Activated naive CD8-positive, alpha-beta T cell treated with anti-CD3 and anti-CD28 coated beads, Interleukin-2, amount 10 ng/mL, durations not matched to agents 7 days and 5 days (primary cell): ENCODE results near the gene RNF103. TPM values are rescaled to one million over a fixed set of nuclear protein-coding genes. Genes with fewer than 3 reads are reported as not detected.

Experiments
- ATAC-seq: fragments of 150-1000 bp; cut with Tn5 transposase; one replicate; pipeline ENCODE4 v1.10.0; 2021; ENCODE audit warnings: low read depth, moderate library complexity
- POLR2A ChIA-PET: fragments of 350-600 bp; sonication (Branson Sonifier 250); formaldehyde crosslinking; loops from one replicate; lab custom pipeline; 2021; ENCODE audit warnings: antibody characterized with exemption; lab: Charles Lee
- DNase-seq: peaks from one replicate; pipeline ENCODE4 v3.0.0; 2021
- H3K27ac Mint-ChIP-seq: one replicate; pipeline ENCODE4 v1.8.0; 2022; ENCODE audit warnings: mild to moderate bottlenecking, mixed read lengths
- H3K27me3 Mint-ChIP-seq: one replicate; pipeline ENCODE4 v1.8.0; 2022; ENCODE audit warnings: mild to moderate bottlenecking, moderate library complexity, mixed read lengths
- H3K36me3 Mint-ChIP-seq: one replicate; pipeline ENCODE4 v1.8.0; 2021; ENCODE audit warnings: mild to moderate bottlenecking, mixed read lengths
- H3K4me1 Mint-ChIP-seq: one replicate; pipeline ENCODE4 v1.8.0; 2021; ENCODE audit warnings: mixed read lengths
- H3K4me3 Mint-ChIP-seq: one replicate; pipeline ENCODE4 v1.8.0; 2022; ENCODE audit warnings: mild to moderate bottlenecking, moderate library complexity, mixed read lengths
- H3K9me3 Mint-ChIP-seq: one replicate; pipeline ENCODE4 v1.8.0; 2021; ENCODE audit warnings: mixed read lengths
- total RNA-seq, 2 experiments: library from RNA; stranded (reverse); gene quantifications; one replicate each; pipeline ENCODE4 v1.2.3, GENCODE V29; 2021

Gene RNF103
- total RNA-seq, 2 experiments from 2014 or later, result 20.1 to 20.9 TPM

DNA sequence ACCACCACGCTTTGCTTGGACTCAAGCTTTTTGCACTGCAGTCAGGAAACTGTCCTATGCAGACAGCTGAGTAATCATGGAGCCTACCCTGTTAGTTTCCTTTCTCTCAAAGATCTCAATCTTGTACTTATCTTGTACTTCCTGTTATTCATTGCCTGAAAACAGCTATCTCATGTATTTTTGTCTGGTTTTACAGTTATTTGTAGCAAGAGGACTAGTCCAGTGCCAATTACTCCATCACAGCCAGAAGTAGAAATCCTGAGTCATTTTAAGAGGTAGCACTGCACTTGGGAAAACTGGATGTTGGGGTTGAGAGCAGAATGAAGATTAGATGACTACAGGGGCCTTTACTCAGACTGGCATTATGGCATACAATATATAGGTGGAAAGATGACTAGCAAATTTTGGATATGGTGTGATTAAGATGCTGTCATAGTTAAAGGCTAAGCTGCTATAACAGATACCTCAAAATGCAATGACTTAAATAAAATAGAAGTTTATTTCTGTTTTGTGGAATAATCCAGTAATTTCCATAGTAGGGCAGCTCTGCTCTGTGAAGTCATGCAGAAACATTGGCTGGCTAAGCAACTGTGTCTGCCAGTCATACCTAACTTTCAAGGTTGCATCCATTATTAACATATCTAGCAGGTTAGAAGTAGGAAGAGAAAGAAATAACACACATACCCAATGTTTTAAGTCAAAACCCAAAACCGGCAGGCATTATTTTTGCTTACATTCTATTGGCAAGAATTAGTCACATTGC lies 39.3 kb downstream of the RNF103 start:
- peaks cover 3% of the 10 kb centered on the region for H3K4me1 Mint-ChIP-seq
- H3K27ac Mint-ChIP-seq, result peak overlapping the region; percentile 79
- POLR2A ChIA-PET, result interaction anchor here (1.4 to 2.0 kb wide), 3 partner anchors 21 to 143 kb away, joined by 4 to 9 read pairs (median 6); partner anchors contain the start of genes CHMP3 and KDM3A
- ATAC-seq (peak; percentile 91), DNase-seq (no peak)
- H3K27me3 Mint-ChIP-seq, result peaks cover 4% of the 10 kb centered on the region
- H3K9me3 Mint-ChIP-seq, result peaks cover 1% of the 10 kb centered on the region
- peaks cover 2% of the 10 kb centered on the region for H3K36me3 Mint-ChIP-seq
- H3K4me3 Mint-ChIP-seq, result peak overlapping the region; percentile 26

DNA sequence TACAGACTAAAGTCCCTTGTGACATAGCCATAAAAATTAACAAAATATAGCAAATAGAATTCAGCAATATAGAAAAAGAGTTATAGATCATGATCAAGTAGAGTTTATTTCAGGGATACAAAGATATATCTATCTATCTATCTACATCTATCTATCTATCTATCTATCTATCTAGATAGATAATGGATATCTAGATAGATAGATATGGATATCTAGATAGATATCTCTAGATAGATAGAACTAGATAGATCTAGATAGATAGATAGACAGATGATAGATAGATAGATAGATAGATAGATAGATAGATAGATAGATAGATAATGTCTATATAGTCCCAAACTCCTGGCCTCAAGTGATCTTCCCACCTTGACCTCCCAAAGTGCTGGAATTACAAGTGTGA lies 43.1 kb downstream of the RNF103 start:
- peaks cover 3% of the 10 kb centered on the region for H3K9me3 Mint-ChIP-seq
- H3K27me3 Mint-ChIP-seq, result peaks cover 3% of the 10 kb centered on the region
- ATAC-seq, result no peak
- no peak overlapping the region for H3K4me3 Mint-ChIP-seq
- H3K4me1 Mint-ChIP-seq, result peaks cover 3% of the 10 kb centered on the region
- peaks cover 4% of the 10 kb centered on the region for H3K36me3 Mint-ChIP-seq
- POLR2A ChIA-PET, result no interaction called here
- no peak overlapping the region for H3K27ac Mint-ChIP-seq
- no peak for DNase-seq

DNA sequence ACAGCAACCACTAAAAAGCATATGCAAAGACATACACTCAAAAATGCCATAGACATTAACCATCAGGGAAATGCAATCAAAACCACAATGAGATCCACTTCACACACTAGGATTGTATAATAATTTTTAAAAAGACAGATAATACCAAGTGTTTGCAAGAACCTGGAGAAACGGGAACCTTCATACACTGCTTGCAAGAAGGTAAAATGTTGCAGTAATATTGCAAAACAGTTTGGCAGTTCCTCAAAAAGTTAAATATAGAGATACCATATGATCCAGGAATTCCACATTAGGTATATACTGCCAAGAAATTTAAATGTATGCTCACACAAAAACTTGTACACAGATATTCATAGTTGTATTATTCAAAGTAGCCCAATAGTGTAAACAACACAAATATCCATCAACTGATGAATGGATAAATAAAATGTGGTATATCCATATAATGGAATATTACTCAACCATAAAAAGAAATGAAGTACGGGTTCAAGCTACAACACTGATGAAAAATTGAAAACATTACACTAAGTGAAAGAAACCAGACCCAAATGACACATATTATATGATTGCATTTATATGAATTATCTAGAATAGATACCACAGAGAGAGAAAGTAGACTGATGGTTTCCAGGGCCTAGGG lies 45.7 kb downstream of the RNF103 start:
- Mint-ChIP-seq H3K27ac (no peak overlapping the region), H3K36me3 (peaks cover 2% of the 10 kb centered on the region), H3K27me3 (peaks cover 3% of the 10 kb centered on the region), H3K9me3 (peaks cover 3% of the 10 kb centered on the region), H3K4me1 (no peaks in the 10 kb centered on the region), H3K4me3 (no peak overlapping the region)
- no peak for DNase-seq
- ATAC-seq, result no peak
- POLR2A ChIA-PET, result no interaction called here

DNA sequence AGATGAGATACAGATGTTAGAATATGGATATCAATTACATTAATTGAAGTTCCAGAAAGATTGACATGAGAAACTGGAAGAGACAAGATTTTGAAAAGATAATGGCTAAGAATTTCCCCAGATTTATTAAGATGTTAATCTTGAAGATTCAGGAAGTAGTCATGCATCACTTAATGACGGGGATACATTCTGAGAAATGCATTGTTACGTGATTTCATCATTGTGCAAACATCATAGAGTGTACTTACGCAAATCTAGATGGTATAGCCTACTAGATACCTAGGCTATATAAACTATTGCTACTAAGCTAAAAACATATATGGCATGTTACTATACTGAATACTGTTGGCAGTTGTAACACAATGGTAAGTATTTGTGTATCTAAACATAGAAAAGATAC lies 53.6 kb downstream of the RNF103 start:
- no peaks in the 10 kb centered on the region for H3K4me1 Mint-ChIP-seq
- POLR2A ChIA-PET, result no interaction called here
- H3K4me3 Mint-ChIP-seq, result no peak overlapping the region
- peaks cover 2% of the 10 kb centered on the region for H3K9me3 Mint-ChIP-seq
- DNase-seq, result no peak
- no peak for ATAC-seq
- H3K27me3 Mint-ChIP-seq, result no peaks in the 10 kb centered on the region
- no peak overlapping the region for H3K27ac Mint-ChIP-seq
- peaks cover 4% of the 10 kb centered on the region for H3K36me3 Mint-ChIP-seq

DNA sequence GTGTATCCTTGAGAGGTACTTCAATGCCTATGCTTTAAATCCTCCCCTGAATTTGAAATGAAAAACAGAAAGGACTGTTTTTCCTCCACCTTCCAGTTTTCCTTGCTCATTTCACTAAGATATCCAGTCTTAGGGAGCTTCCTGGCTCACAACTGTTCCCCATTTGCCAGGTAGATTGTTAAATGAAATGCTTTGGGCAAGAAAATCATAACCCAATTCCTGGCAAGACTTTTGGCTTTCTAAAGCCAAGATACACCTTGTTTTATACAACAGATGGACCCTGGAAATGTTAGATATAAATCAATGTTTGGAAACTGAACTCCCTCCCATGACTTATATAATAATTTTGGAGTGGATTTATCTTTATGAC lies 56.9 kb downstream of the RNF103 start:
- H3K27ac Mint-ChIP-seq, result no peak overlapping the region
- H3K9me3 Mint-ChIP-seq, result peaks cover 2% of the 10 kb centered on the region
- H3K4me1 Mint-ChIP-seq, result peaks cover 9% of the 10 kb centered on the region
- POLR2A ChIA-PET, result interaction anchor here (0.7 kb wide), 1 partner anchor 29 kb away, joined by 3 read pairs; no protein-coding TSS in a partner anchor
- H3K36me3 Mint-ChIP-seq, result peaks cover 9% of the 10 kb centered on the region
- no peak for ATAC-seq
- DNase-seq, result no peak
- no peaks in the 10 kb centered on the region for H3K27me3 Mint-ChIP-seq
- no peak overlapping the region for H3K4me3 Mint-ChIP-seq

DNA sequence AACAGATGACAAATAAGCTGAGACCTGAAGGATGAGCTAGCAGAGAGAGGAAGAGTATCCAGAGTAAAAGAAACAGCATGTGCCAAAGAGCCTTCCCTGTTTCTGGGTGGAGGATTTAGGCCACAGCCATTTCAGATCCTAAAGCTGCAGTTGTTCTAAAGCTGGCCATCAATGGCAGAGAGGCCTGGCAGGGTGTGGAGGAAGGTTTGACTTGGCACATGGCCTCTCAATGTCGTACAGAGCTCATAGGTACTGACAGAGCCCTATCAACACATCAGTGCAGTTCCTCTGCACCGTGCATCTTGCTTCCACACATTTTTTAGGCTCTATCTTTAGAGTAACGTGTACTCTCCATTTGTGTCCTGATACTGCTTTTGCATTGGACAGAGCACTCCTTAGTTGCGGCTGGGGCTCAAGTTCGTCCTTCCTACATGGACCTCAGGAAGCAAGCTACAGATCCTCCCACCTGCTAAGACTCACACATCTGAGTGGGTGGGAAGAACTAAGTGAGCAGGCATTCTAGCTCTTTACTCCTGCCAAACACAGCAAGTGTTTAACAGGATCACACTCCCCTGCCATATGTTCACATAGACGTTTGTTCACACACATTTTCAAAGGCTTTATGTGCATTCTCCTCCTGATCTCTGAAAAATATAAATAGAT lies 57.4 kb downstream of the RNF103 start:
- H3K27me3 Mint-ChIP-seq, result no peaks in the 10 kb centered on the region
- no peak overlapping the region for H3K27ac Mint-ChIP-seq
- H3K9me3 Mint-ChIP-seq, result peaks cover 2% of the 10 kb centered on the region
- H3K4me1 Mint-ChIP-seq, result peaks cover 14% of the 10 kb centered on the region
- H3K36me3 Mint-ChIP-seq, result peaks cover 9% of the 10 kb centered on the region
- DNase-seq (no peak), ATAC-seq (no peak)
- POLR2A ChIA-PET, result interaction anchor here (0.7 kb wide), 1 partner anchor 29 kb away, joined by 3 read pairs; no protein-coding TSS in a partner anchor
- H3K4me3 Mint-ChIP-seq, result no peak overlapping the region

DNA sequence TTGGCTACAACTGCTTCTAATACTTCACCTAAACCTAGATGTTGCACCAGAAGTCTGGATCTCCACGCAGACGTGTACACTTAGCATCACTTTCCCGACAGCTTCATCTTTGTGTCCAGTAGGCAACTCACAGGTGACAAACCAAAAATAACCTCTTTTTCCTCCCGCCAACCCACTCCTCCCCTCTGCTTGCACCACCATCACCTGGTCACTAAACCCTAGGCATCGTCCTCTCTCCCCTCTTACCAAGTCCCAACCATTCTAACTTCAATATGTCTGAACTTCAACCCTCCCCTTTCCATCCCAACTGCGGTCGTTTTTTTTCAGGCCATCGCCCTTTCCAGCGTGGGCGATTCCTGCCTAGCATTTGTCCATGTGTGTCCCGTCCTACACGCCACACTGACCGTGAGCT lies 60.0 kb downstream of the RNF103 start:
- H3K4me3 Mint-ChIP-seq, result peak overlapping the region; percentile 95
- ATAC-seq (no peak), DNase-seq (no peak)
- POLR2A ChIA-PET, result interaction anchor here (2.0 to 2.3 kb wide), 2 partner anchors 21 to 59 kb away, joined by 9 to 12 read pairs; no protein-coding TSS in a partner anchor
- H3K27ac Mint-ChIP-seq, result peak overlapping the region; percentile 99
- peaks cover 20% of the 10 kb centered on the region for H3K36me3 Mint-ChIP-seq
- no peaks in the 10 kb centered on the region for H3K9me3 Mint-ChIP-seq
- H3K4me1 Mint-ChIP-seq, result peaks cover 22% of the 10 kb centered on the region
- no peaks in the 10 kb centered on the region for H3K27me3 Mint-ChIP-seq

DNA sequence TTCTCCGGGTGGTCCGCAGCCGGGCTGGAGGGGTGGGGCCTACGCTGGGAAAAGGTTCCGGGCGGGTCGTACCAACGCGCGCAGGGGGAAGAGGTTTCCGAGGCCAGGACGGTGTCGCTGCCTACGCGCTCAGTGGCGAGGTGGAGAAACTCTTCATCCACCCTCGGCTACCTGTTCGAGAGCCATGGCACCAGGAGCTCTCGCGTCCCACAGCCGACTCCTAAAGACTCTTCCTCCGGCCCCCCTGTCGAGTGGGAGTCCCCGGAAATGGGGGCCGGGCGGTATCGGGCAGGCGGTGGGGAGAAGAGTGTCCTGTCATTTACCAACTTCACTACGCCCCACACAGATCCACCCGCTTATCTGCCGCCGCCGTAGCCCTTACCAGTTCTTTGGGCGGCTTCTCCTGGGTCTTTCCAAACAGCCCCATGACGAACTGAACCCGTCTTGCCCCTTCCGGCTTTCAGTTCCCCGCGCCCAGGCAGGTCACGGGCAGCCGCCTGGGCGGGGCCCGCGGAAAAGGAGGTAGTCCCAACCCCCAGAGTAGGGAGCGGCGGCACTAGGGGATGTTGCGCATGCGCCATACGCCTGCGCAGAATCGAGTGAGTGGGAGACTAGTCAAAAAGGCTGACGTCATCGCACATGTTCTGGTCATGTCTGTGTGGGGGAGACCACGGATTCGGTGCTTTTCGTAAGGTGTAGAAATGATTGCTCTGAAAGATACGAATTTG lies 60.6 kb downstream of the RNF103 start, which contains the start of gene CHMP3:
Gene CHMP3 (minus strand): TSS at position 522 of the 728 bp plus-strand sequence. CDS start 95 bp downstream, at position 427.
- Mint-ChIP-seq H3K27me3 (no peaks in the 10 kb centered on the region), H3K9me3 (no peaks in the 10 kb centered on the region), H3K4me3 (peak within 1 kb of the TSS; percentile 95), H3K4me1 (peaks cover 22% of the 10 kb centered on the region), H3K36me3 (peaks cover 24% of the 10 kb centered on the region), H3K27ac (peak within 1 kb of the TSS; percentile 99)
- DNase-seq (peak; percentile 96), ATAC-seq (peak; percentile 94)
- POLR2A ChIA-PET, result interaction anchor here (1.2 to 2.3 kb wide), 4 partner anchors 13 to 122 kb away, joined by 3 to 15 read pairs (median 10); partner anchors contain the start of gene KDM3A

DNA sequence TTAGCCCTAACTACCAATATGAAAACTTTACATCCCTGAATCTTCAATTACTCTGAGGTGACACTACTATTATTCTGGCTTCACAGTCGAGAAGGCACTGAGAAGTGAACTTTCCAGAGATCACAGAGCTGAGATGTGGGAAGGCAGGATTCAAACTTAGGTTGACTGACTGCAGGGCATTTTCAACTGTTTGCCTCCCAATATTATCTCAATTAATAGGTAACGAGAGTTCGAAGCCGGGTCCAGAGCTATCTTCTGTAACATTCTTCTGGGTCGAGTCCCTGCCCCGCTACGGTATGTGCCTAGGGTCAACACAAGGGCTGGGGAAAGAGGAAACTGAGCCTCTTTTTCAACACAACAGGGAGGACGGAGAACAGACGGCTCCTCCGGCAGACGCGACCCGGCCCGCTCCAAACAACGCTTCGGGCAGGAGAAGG lies 61.2 kb downstream of the RNF103 start:
- peaks cover 22% of the 10 kb centered on the region for H3K4me1 Mint-ChIP-seq
- no peaks in the 10 kb centered on the region for H3K9me3 Mint-ChIP-seq
- POLR2A ChIA-PET, result interaction anchor here (1.2 to 2.3 kb wide), 4 partner anchors 12 to 121 kb away, joined by 3 to 15 read pairs (median 10); partner anchors contain the start of gene KDM3A
- H3K4me3 Mint-ChIP-seq, result peak overlapping the region; percentile 95
- H3K27me3 Mint-ChIP-seq, result no peaks in the 10 kb centered on the region
- peak overlapping the region; percentile 99 for H3K27ac Mint-ChIP-seq
- no peak for ATAC-seq
- DNase-seq, result no peak
- H3K36me3 Mint-ChIP-seq, result peaks cover 24% of the 10 kb centered on the region

DNA sequence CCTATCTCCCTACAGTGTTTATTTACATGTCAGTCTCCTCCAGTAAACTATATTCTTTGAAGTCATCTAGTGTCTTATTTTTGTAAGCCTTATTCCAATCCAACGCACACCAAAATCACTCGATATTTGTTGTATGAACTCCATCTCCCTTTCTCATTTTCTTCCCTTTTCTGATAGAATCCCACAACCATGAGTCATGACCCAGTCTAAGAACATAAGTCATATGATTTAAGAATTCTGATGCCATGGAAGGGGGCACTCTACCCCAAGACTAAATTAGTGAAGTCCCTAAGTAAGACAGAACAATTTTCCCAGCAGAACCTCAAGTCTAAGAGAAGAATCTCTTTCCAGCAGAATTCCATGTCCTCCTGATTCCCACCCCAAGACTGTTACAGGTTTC lies 65.8 kb downstream of the RNF103 start:
- Mint-ChIP-seq H3K27ac (no peak overlapping the region), H3K4me1 (peaks cover 23% of the 10 kb centered on the region), H3K4me3 (no peak overlapping the region), H3K36me3 (peaks cover 23% of the 10 kb centered on the region), H3K9me3 (no peaks in the 10 kb centered on the region), H3K27me3 (no peaks in the 10 kb centered on the region)
- no peak for ATAC-seq
- no peak for DNase-seq
- POLR2A ChIA-PET, result no interaction called here

DNA sequence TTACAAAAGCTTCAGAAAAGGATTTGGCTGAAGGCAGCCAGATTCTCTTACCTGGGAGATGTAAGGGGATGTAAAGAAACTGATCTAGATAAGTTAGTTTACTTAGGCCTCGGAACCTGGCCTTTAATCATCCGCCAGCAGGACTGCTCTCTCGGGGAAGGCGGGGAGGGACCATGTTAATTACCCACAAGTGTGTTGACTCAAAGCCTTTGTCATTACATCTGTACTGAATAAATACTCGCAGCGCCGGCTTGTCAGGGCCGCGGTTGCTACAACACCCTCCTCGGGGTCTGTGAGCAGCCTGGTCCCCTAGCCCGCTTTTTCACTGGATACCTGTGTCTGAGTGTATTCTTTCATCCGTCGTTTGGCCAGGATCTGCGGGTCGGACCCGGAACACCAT lies 67.2 kb downstream of the RNF103 start:
- no peak for ATAC-seq
- H3K27ac Mint-ChIP-seq, result no peak overlapping the region
- peaks cover 33% of the 10 kb centered on the region for H3K36me3 Mint-ChIP-seq
- POLR2A ChIA-PET, result no interaction called here
- peaks cover 24% of the 10 kb centered on the region for H3K4me1 Mint-ChIP-seq
- H3K9me3 Mint-ChIP-seq, result no peaks in the 10 kb centered on the region
- no peaks in the 10 kb centered on the region for H3K27me3 Mint-ChIP-seq
- no peak for DNase-seq
- no peak overlapping the region for H3K4me3 Mint-ChIP-seq
